ENCODE results near the gene DNAH1. TPM values are rescaled to one million over a fixed set of nuclear protein-coding genes. Genes with fewer than 3 reads are reported as not detected.

The DNAH1 gene
- total and polyA plus RNA-seq, 2 of the 4 experiments (the other 2 are of a cell fraction): 2.0 to 4.0 TPM

GRCh38 chr3:52428151-52429005, 112.3 kb downstream of the DNAH1 start:
- peak; percentile 83 for DNase-seq
- H3K18ac ChIP-seq (ENCODE audit: low read depth, low read length): no peak overlapping the region
- no peak overlapping the region for H3K23ac ChIP-seq (ENCODE audit: low read depth, low read length)
- POLR2A ChIA-PET (ENCODE audit: unreplicated experiment): no interaction called here
- H4K91ac ChIP-seq (ENCODE audit: insufficient read depth, low read depth, low read length): no peak overlapping the region
- no peak overlapping the region for H2BK5ac ChIP-seq (ENCODE audit: low read depth, low read length, poor library complexity, severe bottlenecking)
- H2BK15ac ChIP-seq (ENCODE audit: low read depth, low read length): no peak overlapping the region
- no peak overlapping the region for H3K4me2 ChIP-seq (ENCODE audit: low read depth, low read length)
- no peak overlapping the region for H2AK9ac ChIP-seq (replicated peaks; ENCODE audit: low read depth, low read length, poor library complexity)
- H2AK5ac ChIP-seq (ENCODE audit: low read depth, low read length): no peak overlapping the region
- no peak overlapping the region for H3K9ac ChIP-seq (ENCODE audit: low read depth, low read length)
- no peak overlapping the region for H3K56ac ChIP-seq (ENCODE audit: extremely low read depth, insufficient read depth, low read length)
- H3K27ac ChIP-seq (ENCODE audit: insufficient read depth, low read length): no peak overlapping the region
- no peaks in the 10 kb centered on the region for H4K20me1 ChIP-seq (ENCODE audit: insufficient read depth, low read length)
- no peak overlapping the region for H4K8ac ChIP-seq (ENCODE audit: low read depth in 2 of 2, low read length in 2 of 2)
- H2BK20ac ChIP-seq (ENCODE audit: low read depth, low read length): no peak overlapping the region
- H2AFZ ChIP-seq (replicated peaks; ENCODE audit: low read length, poor library complexity): no peak overlapping the region
- no peak overlapping the region for H3K4ac ChIP-seq (ENCODE audit: low read depth, low read length)
- H4K5ac ChIP-seq (ENCODE audit: low read depth, low read length): no peak overlapping the region
- H3K79me1 ChIP-seq (ENCODE audit: low read depth in 1 of 2, low read length in 2 of 2): no peaks in the 10 kb centered on the region
- H3K14ac ChIP-seq (replicated peaks; ENCODE audit: low read depth, low read length): no peak overlapping the region
- WGBS, 2 experiments (ENCODE audit: extremely low coverage in 2 of 2, insufficient read length in 1 of 2): 0% methylated on average over 1 of the region's 7 CpGs; no CpG with 5 or more reads in 1 of the 2 experiments
- CTCF ChIA-PET: interaction anchor here (0.6 to 1.8 kb wide), 7 partner anchors 11 to 26 kb away, joined by 3 to 13 read pairs (median 4); partner anchors contain the start of genes SEMA3G and TNNC1
- H3K9me1 ChIP-seq (ENCODE audit: insufficient read depth, low read length): no peaks in the 10 kb centered on the region
- no peak overlapping the region for H2BK120ac ChIP-seq (ENCODE audit: low read depth, low read length)
- dilution Hi-C loops (cut with HindIII; ENCODE audit: low sequenced_read_pairs, unreplicated experiment): no loop called here
- no TSS peak for BruUV-seq (replicated peaks)
- no peaks in the 10 kb centered on the region for H3K36me3 ChIP-seq (ENCODE audit: control insufficient read depth, insufficient read depth, low read length)
- peaks cover 4% of the 10 kb centered on the region; the same call in 1 of the 2 replicates for H3K4me1 ChIP-seq (ENCODE audit: control insufficient read depth, insufficient read depth, low read length)
- in situ Hi-C loops (cut with MboI; ENCODE audit: low sequenced_read_pairs): no loop called here
- TF ChIP-seq USF2 (IDR thresholded peaks at IDR 0.05; ENCODE audit: low read depth, low read length): no peak
- TF ChIP-seq SMC3 (IDR thresholded peaks at IDR 0.05; ENCODE audit: low read depth, low read length): peak; percentile 78
- TF ChIP-seq MAFK (IDR thresholded peaks at IDR 0.05; ENCODE audit: low read depth, low read length): no peak
- no peak for TF ChIP-seq RFX5 (IDR thresholded peaks at IDR 0.05; ENCODE audit: low read depth, low read length)
- no peak for TF ChIP-seq NFE2L2 (IDR thresholded peaks at IDR 0.05; ENCODE audit: low read depth, low read length)
- peak; percentile 82 for TF ChIP-seq RAD21 (IDR thresholded peaks at IDR 0.05; ENCODE audit: low read length)
- no peak for TF ChIP-seq FOS (IDR thresholded peaks at IDR 0.05; ENCODE audit: low read depth, low read length)
- TF ChIP-seq POLR2A (IDR thresholded peaks at IDR 0.05; ENCODE audit: low read depth, low read length): 0 out of 2 replicates have a peak, but pooled peaks have one; percentile 28
- TF ChIP-seq RCOR1 (IDR thresholded peaks at IDR 0.05; ENCODE audit: insufficient replicate concordance, low read length): no peak
- TF ChIP-seq, protein P1, sequence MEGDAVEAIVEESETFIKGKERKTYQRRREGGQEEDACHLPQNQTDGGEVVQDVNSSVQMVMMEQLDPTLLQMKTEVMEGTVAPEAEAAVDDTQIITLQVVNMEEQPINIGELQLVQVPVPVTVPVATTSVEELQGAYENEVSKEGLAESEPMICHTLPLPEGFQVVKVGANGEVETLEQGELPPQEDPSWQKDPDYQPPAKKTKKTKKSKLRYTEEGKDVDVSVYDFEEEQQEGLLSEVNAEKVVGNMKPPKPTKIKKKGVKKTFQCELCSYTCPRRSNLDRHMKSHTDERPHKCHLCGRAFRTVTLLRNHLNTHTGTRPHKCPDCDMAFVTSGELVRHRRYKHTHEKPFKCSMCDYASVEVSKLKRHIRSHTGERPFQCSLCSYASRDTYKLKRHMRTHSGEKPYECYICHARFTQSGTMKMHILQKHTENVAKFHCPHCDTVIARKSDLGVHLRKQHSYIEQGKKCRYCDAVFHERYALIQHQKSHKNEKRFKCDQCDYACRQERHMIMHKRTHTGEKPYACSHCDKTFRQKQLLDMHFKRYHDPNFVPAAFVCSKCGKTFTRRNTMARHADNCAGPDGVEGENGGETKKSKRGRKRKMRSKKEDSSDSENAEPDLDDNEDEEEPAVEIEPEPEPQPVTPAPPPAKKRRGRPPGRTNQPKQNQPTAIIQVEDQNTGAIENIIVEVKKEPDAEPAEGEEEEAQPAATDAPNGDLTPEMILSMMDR (conservative IDR thresholded peaks at IDR 0.05; ENCODE audit: low read depth, low read length): peak; percentile 85
- peaks cover 5% of the 10 kb centered on the region; the same call in 1 of the 2 replicates for H3K27me3 ChIP-seq (ENCODE audit: control insufficient read depth, insufficient read depth, low read length)
- no peak overlapping the region for H3K4me3 ChIP-seq (ENCODE audit: insufficient read depth, low read depth, low read length)
- peak; percentile 98 for ATAC-seq (ENCODE audit: low read depth)
- no peaks in the 10 kb centered on the region for H3K9me3 ChIP-seq (ENCODE audit: control insufficient read depth, insufficient read depth, low read length)
- intact Hi-C loops (cut with micrococcal nuclease): loop anchor here (1.0 kb wide), 1 partner anchor 19 kb away; no protein-coding TSS in a partner anchor
